HFF-Myc (cell line): Measurements from ENCODE around the gene DAGLA.
"Not testable (repeated sequence)": the region's sequence is repeated elsewhere in the genome, so short reads cannot be mapped to it uniquely, and the experiment has no call there.

Experiments
- DNase-seq: peaks from one replicate; pipeline ENCODE4 v3.0.0-alpha.2; 2011; ENCODE audit warnings: low read depth; ENCODE audit errors: extremely low read depth
- H3K4me3 ChIP-seq: replicated peaks from 2 replicates; pipeline ENCODE4 v1.5.1; 2011; ENCODE audit warnings: low read depth, mild to moderate bottlenecking, control low read depth, low read length
- CTCF ChIP-seq: IDR thresholded peaks from 2 replicates; pipeline ENCODE4 v1.5.1; 2012; ENCODE audit warnings: mild to moderate bottlenecking, low read depth, low read length, control low read depth; ENCODE audit errors: missing control alignments

Gene DAGLA

GRCh38 chr11:61667684-61668305 lies 12.4 kb upstream of the DAGLA start:
- H3K4me3 ChIP-seq = no peak overlapping the region
- no peak for DNase-seq
- no peak for TF ChIP-seq CTCF

- no peak for TF ChIP-seq CTCF
- DNase-seq = no peak
- H3K4me3 ChIP-seq = no peak overlapping the region
Observed at GRCh38 chr11:61669417-61669816, 10.8 kb upstream of the DAGLA start.

- no peak overlapping the region for H3K4me3 ChIP-seq
- TF ChIP-seq CTCF = no peak
- no peak for DNase-seq
Observed at GRCh38 chr11:61670626-61671025, 9.6 kb upstream of the DAGLA start.

- no peak overlapping the region for H3K4me3 ChIP-seq
- peak; percentile 48 for TF ChIP-seq CTCF
- no peak for DNase-seq
Observed at GRCh38 chr11:61671527-61671926, 8.7 kb upstream of the DAGLA start.

GRCh38 chr11:61673946-61674467 lies 6.2 kb upstream of the DAGLA start:
- not testable (repeated sequence) for DNase-seq, H3K4me3 ChIP-seq

GRCh38 chr11:61675826-61676225 lies 4.4 kb upstream of the DAGLA start:
- TF ChIP-seq CTCF = no peak
- no peak overlapping the region for H3K4me3 ChIP-seq
- no peak for DNase-seq

- no peak for TF ChIP-seq CTCF
- no peak for DNase-seq
- H3K4me3 ChIP-seq = no peak overlapping the region
Observed at GRCh38 chr11:61679296-61679695, 895 bp upstream of the DAGLA start.
